ENCODE measurements around the gene STMN3.
"Not testable (repeated sequence)": the region's sequence is repeated elsewhere in the genome, so short reads cannot be mapped to it uniquely, and the experiment has no call there.

The STMN3 gene

GRCh38 chr20:63657937-63658748, 4.9 kb upstream of the STMN3 start, which contains the start of gene RTEL1:
RTEL1 (plus strand) TSS chr20:63658312; CDS start chr20:63659403, 1,091 bp downstream.
- Histone ChIP-seq H3K9ac (ENCODE audit: low read depth, low read length) (peak within 1 kb of the TSS; percentile 91), H3K4me2 (ENCODE audit: low read length) (peak within 1 kb of the TSS; percentile 97), H3K27me3 (ENCODE audit: control insufficient read depth, insufficient read depth, low read length) (no peaks in the 10 kb centered on the region), H3K4me3 (ENCODE audit: low read length) (peak within 1 kb of the TSS; percentile 99), H3K36me3 (ENCODE audit: insufficient read depth, low read length) (peaks cover 26% of the 10 kb centered on the region), H3K4me1 (ENCODE audit: control insufficient read depth, insufficient read depth, low read length) (peaks cover 19% of the 10 kb centered on the region), H3K9me3 (replicated peaks; ENCODE audit: low read length) (no peaks in the 10 kb centered on the region)

DNA sequence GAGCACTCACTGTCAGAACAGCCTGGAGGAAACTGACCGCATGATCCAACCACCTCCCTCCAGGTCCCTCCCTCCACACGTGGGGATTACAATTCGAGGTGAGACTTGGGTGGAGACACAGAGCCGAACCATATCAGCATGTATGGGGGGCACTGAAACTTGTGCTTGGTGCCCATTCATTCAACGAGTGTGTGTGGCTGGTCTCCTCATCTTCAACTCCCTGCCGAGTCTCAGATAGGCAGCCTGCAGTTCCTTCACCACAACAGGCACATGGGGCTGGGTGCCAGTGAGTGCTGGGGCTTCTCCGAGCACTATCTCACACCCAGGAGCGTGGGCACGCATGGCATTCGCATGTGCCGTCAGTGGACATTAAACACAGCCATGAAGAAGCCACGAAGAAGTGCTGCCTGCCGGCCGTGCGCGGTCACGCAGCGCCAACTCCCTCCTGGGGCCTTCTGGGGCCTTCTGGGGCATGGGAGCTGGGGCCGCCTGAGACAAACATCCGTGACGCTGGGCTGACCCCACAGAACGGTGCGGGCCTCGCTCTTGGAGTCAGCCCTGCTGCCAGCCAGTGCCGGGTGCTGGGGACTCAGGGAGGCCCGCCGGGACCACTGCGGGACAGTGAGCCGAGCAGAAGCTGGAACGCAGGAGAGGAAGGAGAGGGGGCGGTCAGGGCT, 4.2 kb upstream of the STMN3 start:
- no peaks in the 10 kb centered on the region for H3K27me3 ChIP-seq (ENCODE audit: control insufficient read depth, insufficient read depth, low read length)
- H3K4me3 ChIP-seq (ENCODE audit: low read length), result peak overlapping the region; percentile 99
- no peaks in the 10 kb centered on the region for H3K9me3 ChIP-seq (replicated peaks; ENCODE audit: low read length)
- H3K4me1 ChIP-seq (ENCODE audit: control insufficient read depth, insufficient read depth, low read length), result peaks cover 25% of the 10 kb centered on the region
- peaks cover 20% of the 10 kb centered on the region for H3K36me3 ChIP-seq (ENCODE audit: insufficient read depth, low read length)
- peak overlapping the region; percentile 91 for H3K9ac ChIP-seq (ENCODE audit: low read depth, low read length)
- H3K4me2 ChIP-seq (ENCODE audit: low read length), result peak overlapping the region; percentile 97

DNA sequence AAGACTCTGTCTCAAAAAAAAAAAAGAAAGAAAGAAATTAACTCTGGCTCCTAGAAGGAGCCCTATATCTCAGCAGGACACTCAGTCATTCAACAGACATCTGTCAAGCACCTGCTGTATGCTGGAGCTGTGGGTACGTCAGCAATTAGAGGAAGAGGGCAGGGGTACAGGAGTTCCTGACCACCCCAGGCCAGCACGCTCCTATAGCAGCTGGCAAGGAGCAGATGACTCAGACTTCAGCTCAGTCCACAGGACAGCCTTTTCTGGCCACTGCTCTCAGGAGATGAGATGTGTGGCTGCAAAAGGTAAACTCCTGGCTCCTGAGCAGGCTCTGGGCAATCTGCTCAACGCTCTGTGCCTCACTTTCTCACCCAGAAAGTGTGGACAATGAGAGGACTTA, 3.2 kb upstream of the STMN3 start:
- Histone ChIP-seq H3K4me2 (ENCODE audit: low read length) (no peak overlapping the region), H3K27me3 (ENCODE audit: control insufficient read depth, insufficient read depth, low read length) (no peaks in the 10 kb centered on the region), H3K4me3 (ENCODE audit: low read length) (no peak overlapping the region), H3K9me3 (replicated peaks; ENCODE audit: low read length) (no peaks in the 10 kb centered on the region), H3K36me3 (ENCODE audit: insufficient read depth, low read length) (peaks cover 10% of the 10 kb centered on the region), H3K9ac (ENCODE audit: low read depth, low read length) (no peak overlapping the region), H3K4me1 (ENCODE audit: control insufficient read depth, insufficient read depth, low read length) (peaks cover 31% of the 10 kb centered on the region)

DNA sequence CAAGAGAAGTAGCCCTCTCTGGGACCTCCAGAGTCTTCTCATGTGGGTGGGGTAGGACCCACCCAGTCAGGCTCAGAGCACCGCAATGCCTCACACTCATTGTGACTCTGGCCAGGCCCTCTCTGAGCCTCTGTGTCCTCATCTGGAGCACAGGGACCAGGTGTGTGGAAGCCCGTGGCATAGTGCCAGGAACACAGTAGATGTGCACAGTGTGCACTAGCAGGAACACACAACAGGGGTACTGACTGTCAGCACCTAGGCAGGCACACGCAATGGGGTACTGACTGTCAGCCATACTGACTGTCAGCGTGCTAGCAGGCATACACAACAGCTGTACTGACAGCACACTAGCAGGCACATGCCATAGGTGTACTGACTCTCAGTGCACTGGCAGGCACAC, 2.0 kb upstream of the STMN3 start:
- no peaks in the 10 kb centered on the region for H3K36me3 ChIP-seq (ENCODE audit: insufficient read depth, low read length)
- H3K9ac ChIP-seq (ENCODE audit: low read depth, low read length), result no peak overlapping the region
- no peak overlapping the region for H3K4me2 ChIP-seq (ENCODE audit: low read length)
- H3K9me3 ChIP-seq (replicated peaks; ENCODE audit: low read length), result no peaks in the 10 kb centered on the region
- H3K27me3 ChIP-seq (ENCODE audit: control insufficient read depth, insufficient read depth, low read length), result no peaks in the 10 kb centered on the region
- peaks cover 31% of the 10 kb centered on the region for H3K4me1 ChIP-seq (ENCODE audit: control insufficient read depth, insufficient read depth, low read length)
- H3K4me3 ChIP-seq (ENCODE audit: low read length), result no peak overlapping the region

DNA sequence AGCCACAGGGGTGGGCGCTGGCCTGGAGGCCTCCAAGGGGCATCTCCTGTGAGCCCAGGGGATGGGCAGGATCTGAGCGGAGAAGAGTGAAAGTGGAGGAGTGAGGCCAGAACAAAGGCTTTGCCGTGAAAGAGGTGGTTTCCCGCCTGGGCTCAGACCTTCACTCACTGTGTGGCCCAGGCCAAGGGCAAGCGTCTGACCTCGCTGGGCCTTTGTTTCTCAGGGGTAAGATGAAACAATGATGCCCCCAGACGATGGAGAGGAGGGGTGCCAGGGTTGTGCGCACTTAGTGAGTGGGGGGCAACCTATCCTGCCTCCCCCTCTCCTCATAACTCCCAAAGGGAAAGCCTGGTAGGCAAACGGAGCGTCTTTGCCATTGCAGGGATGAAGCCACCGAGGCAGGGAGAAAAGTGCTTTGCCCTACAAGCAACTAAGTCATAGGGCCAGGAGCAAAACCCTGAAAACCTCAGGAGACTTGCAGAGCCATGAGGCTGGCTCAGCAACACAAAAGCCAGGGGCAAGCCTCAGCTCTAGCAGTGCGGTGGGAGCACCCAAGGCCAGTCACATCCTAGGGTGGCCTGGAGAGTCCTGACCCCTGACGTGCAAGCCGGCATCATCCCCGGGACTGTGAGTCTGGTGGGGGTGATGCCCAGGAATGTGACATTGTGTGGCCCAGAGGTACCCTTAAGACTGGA, 897 bp upstream of the STMN3 start:
- Histone ChIP-seq H3K4me3 (ENCODE audit: low read length) (no peak overlapping the region), H3K9me3 (replicated peaks; ENCODE audit: low read length) (no peaks in the 10 kb centered on the region), H3K9ac (ENCODE audit: low read depth, low read length) (peak overlapping the region; percentile 35), H3K36me3 (ENCODE audit: insufficient read depth, low read length) (no peaks in the 10 kb centered on the region), H3K4me2 (ENCODE audit: low read length) (peak overlapping the region; percentile 74), H3K4me1 (ENCODE audit: control insufficient read depth, insufficient read depth, low read length) (peaks cover 25% of the 10 kb centered on the region), H3K27me3 (ENCODE audit: control insufficient read depth, insufficient read depth, low read length) (no peaks in the 10 kb centered on the region)

GRCh38 chr20:63652192-63652980, 838 bp downstream of the STMN3 start:
- no peaks in the 10 kb centered on the region for H3K36me3 ChIP-seq (ENCODE audit: insufficient read depth, low read length)
- no peaks in the 10 kb centered on the region for H3K27me3 ChIP-seq (ENCODE audit: control insufficient read depth, insufficient read depth, low read length)
- H3K9ac ChIP-seq (ENCODE audit: low read depth, low read length), result peak overlapping the region; percentile 38
- peak overlapping the region; percentile 75 for H3K4me3 ChIP-seq (ENCODE audit: low read length)
- H3K9me3 ChIP-seq (replicated peaks; ENCODE audit: low read length), result no peaks in the 10 kb centered on the region
- peaks cover 16% of the 10 kb centered on the region for H3K4me1 ChIP-seq (ENCODE audit: control insufficient read depth, insufficient read depth, low read length)
- peak overlapping the region; percentile 89 for H3K4me2 ChIP-seq (ENCODE audit: low read length)

- H3K4me1 ChIP-seq (ENCODE audit: control insufficient read depth, insufficient read depth, low read length), result peaks cover 12% of the 10 kb centered on the region
- H3K4me3 ChIP-seq (ENCODE audit: low read length), result peak overlapping the region; percentile 75
- no peaks in the 10 kb centered on the region for H3K27me3 ChIP-seq (ENCODE audit: control insufficient read depth, insufficient read depth, low read length)
- H3K36me3 ChIP-seq (ENCODE audit: insufficient read depth, low read length), result no peaks in the 10 kb centered on the region
- H3K9ac ChIP-seq (ENCODE audit: low read depth, low read length), result no peak overlapping the region
- H3K9me3 ChIP-seq (replicated peaks; ENCODE audit: low read length), result no peaks in the 10 kb centered on the region
- peak overlapping the region; percentile 89 for H3K4me2 ChIP-seq (ENCODE audit: low read length)
Observed at GRCh38 chr20:63651942-63652191, 1.4 kb downstream of the STMN3 start.

DNA sequence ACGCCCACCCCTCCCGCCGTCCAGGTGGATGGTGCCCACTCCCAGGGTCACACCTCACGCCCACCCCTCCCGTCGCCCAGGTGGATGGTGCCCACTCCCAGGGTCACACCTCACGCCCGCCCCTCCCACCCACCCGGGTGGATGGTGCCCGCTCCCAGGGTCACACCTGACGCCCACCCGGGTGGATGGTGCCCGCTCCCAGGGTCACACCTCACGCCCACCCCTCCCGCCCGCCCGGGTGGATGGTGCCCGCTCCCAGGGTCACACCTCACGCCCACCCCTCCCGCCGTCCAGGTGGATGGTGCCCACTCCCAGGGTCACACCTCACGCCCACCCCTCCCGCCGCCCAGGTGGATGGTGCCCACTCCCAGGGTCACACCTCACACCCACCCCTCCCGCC, 2.7 kb downstream of the STMN3 start:
- H3K4me2 ChIP-seq (ENCODE audit: low read length); H3K9ac ChIP-seq (ENCODE audit: low read depth, low read length); H3K36me3 ChIP-seq (ENCODE audit: insufficient read depth, low read length); H3K9me3 ChIP-seq (replicated peaks; ENCODE audit: low read length); H3K27me3 ChIP-seq (ENCODE audit: control insufficient read depth, insufficient read depth, low read length); H3K4me3 ChIP-seq (ENCODE audit: low read length): not testable (repeated sequence)
- peaks cover 12% of the 10 kb centered on the region for H3K4me1 ChIP-seq (ENCODE audit: control insufficient read depth, insufficient read depth, low read length)

DNA sequence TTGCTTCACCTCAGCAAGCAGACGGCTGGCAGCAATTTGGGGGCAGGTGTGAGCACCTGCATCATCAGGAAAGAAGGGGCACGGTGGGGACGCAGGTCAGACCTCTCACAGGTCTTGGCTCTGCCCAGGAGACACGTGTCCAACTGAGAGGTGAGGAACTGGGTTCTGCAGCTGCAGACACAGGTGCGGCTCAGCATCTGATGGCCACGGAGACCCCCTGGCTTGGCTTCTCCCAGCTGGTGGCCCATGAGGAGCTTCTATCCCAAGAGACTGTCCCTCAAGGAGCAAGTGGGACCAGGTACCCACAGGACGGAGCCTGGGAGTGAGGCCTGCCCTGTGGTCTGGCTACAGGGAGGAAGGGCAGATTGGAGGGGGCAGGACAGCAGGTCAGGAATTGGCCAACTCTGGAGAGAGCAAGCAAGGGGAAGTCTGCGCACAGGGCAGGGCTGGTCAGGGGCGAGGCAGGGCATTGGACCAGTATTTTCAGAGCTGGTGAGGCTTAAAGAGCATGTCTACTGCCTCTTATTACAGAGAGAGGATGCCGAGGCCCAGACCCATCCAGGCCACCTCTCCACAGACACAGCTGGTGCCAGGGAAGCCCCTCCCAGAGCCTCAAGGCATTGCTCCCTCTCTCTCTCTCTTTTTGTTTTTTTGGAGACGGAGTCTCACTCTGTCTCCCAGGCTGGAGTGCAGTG, 4.2 kb downstream of the STMN3 start:
- Histone ChIP-seq H3K36me3 (ENCODE audit: insufficient read depth, low read length) (no peaks in the 10 kb centered on the region), H3K9me3 (replicated peaks; ENCODE audit: low read length) (no peaks in the 10 kb centered on the region), H3K27me3 (ENCODE audit: control insufficient read depth, insufficient read depth, low read length) (no peaks in the 10 kb centered on the region), H3K4me3 (ENCODE audit: low read length) (no peak overlapping the region), H3K9ac (ENCODE audit: low read depth, low read length) (no peak overlapping the region), H3K4me1 (ENCODE audit: control insufficient read depth, insufficient read depth, low read length) (peaks cover 12% of the 10 kb centered on the region), H3K4me2 (ENCODE audit: low read length) (no peak overlapping the region)

DNA sequence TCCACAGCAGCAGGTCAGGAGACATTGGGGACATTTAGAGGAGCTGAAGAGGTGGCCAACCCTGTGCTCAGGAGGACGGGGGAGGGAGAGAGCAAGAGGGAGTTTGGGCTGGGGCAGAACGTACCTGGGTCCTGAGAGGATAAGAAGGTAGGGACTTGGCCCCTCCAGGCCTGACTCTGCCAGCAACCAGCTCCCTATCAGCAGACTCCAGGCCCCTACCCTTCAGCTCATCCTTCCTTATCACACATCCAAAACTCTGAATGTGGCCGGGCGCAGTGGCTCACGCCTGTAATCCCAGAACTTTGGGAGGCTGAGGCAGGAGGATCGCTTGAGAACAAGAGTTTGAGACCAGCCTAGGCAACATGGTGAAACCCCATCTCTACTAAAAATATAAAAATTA, 5.0 kb downstream of the STMN3 start:
- Histone ChIP-seq H3K36me3 (ENCODE audit: insufficient read depth, low read length) (no peaks in the 10 kb centered on the region), H3K9me3 (replicated peaks; ENCODE audit: low read length) (no peaks in the 10 kb centered on the region), H3K9ac (ENCODE audit: low read depth, low read length) (no peak overlapping the region), H3K4me1 (ENCODE audit: control insufficient read depth, insufficient read depth, low read length) (peaks cover 12% of the 10 kb centered on the region), H3K4me3 (ENCODE audit: low read length) (no peak overlapping the region), H3K4me2 (ENCODE audit: low read length) (no peak overlapping the region), H3K27me3 (ENCODE audit: control insufficient read depth, insufficient read depth, low read length) (no peaks in the 10 kb centered on the region)

DNA sequence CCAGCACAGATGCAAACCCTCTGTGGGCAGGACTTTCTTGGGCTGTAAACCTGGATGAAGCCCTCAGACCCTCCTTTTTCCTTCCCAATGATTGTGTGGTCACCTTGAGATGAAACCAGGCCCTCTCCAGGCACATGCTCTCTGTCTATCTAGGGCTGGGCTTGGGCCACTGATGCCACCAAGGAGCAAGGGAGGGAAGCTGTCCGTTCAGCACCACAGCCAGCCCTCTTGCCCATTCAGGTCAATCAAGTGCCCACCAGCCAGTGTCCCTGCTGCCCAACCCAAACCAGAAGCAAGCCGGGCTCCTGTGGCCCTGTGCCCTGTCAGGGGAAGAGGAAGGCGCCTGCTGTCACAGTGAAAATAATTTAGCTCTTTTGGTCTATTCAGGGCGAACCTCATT, 8.0 kb downstream of the STMN3 start:
- no peaks in the 10 kb centered on the region for H3K9me3 ChIP-seq (replicated peaks; ENCODE audit: low read length)
- H3K4me1 ChIP-seq (ENCODE audit: control insufficient read depth, insufficient read depth, low read length), result peaks cover 11% of the 10 kb centered on the region
- no peaks in the 10 kb centered on the region for H3K27me3 ChIP-seq (ENCODE audit: control insufficient read depth, insufficient read depth, low read length)
- no peaks in the 10 kb centered on the region for H3K36me3 ChIP-seq (ENCODE audit: insufficient read depth, low read length)
- no peak overlapping the region for H3K9ac ChIP-seq (ENCODE audit: low read depth, low read length)
- no peak overlapping the region for H3K4me3 ChIP-seq (ENCODE audit: low read length)
- H3K4me2 ChIP-seq (ENCODE audit: low read length), result no peak overlapping the region

Measured in skeletal muscle satellite cell (primary cell).